Measurements from ENCODE around the gene ADGB. TPM values are rescaled to one million over a fixed set of nuclear protein-coding genes. Genes with fewer than 3 reads are reported as not detected.
A peak's percentile ranks its signal among the peaks of the same experiment; 100 is the strongest.
"Not testable (repeated sequence)": the region's sequence is repeated elsewhere in the genome, so short reads cannot be mapped to it uniquely, and the experiment has no call there.

ADGB gene
- total and polyA plus RNA-seq, 9 of the 15 experiments (the other 6 are each of a cell fraction or from before 2014, with no cell fraction given) = not detected

DNA sequence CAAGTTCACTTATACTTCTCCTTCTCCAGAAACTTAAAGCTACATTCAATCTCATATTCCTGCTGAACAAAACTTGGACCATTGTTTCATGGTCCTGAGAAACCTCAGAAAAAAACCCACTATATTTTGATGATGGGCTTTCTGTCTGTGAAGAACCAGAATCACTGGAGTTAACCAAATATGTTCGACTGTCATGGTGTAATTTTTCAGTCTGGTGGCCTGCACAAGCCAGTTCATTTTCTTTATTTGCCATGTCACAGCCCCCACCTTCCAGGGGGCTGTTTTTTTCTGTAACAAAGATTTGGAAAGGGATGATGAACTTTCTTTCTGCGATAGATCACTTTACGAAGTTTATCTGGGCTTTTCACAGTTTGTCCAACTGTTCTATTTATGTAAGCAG, 204.4 kb downstream of the ADGB start:
- H3K4me3 ChIP-seq = peak overlapping the region; percentile 3; the same call in 1 of the 2 replicates
- TF ChIP-seq, protein P1, sequence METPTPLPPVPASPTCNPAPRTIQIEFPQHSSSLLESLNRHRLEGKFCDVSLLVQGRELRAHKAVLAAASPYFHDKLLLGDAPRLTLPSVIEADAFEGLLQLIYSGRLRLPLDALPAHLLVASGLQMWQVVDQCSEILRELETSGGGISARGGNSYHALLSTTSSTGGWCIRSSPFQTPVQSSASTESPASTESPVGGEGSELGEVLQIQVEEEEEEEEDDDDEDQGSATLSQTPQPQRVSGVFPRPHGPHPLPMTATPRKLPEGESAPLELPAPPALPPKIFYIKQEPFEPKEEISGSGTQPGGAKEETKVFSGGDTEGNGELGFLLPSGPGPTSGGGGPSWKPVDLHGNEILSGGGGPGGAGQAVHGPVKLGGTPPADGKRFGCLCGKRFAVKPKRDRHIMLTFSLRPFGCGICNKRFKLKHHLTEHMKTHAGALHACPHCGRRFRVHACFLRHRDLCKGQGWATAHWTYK (CRISPR knock-in tag; IDR thresholded peaks at IDR 0.05) = peak; percentile 36; the same call in 1 of the 2 replicates
- TF ChIP-seq ZNF197 (CRISPR knock-in tag; IDR thresholded peaks at IDR 0.05; ENCODE audit: low read depth) = 0 out of 2 replicates have a peak, but pooled peaks have one; percentile 13
- TF ChIP-seq ZNF431 (CRISPR knock-in tag; IDR thresholded peaks at IDR 0.05) = peak; percentile 19; the same call in 1 of the 2 replicates
- H3K9me3 ChIP-seq (replicated peaks; ENCODE audit: control insufficient read depth, insufficient read depth, low read depth, low read length); CTCF ChIA-PET (ENCODE audit: low intra/inter-chr PET ratio); H3K79me2 ChIP-seq (ENCODE audit: control insufficient read depth, insufficient read depth, low read length); in situ Hi-C loops (cut with MboI); H3K36me3 ChIP-seq (ENCODE audit: control insufficient read depth, insufficient read depth, low read length); H3K9me1 ChIP-seq (ENCODE audit: control insufficient read depth, insufficient read depth, low read length); POLR2A ChIA-PET; H4K20me1 ChIP-seq (replicated peaks; ENCODE audit: control insufficient read depth, insufficient read depth, low read length); intact Hi-C loops (cut with micrococcal nuclease); FAIRE-seq; BruUV-seq (replicated peaks); H3K4me1 ChIP-seq (replicated peaks in 1 of 2; ENCODE audit: control insufficient read depth in 2 of 2, insufficient read depth in 2 of 2, low read length in 2 of 2); H3K27me3 ChIP-seq (ENCODE audit: control insufficient read depth in 2 of 2, insufficient read depth in 2 of 2, low read length in 2 of 2): not testable (repeated sequence)
- peak overlapping the region; percentile 93 for H2AFZ ChIP-seq (ENCODE audit: low read depth, low read length)
- WGBS (ENCODE audit: insufficient coverage, low coverage, missing lambda C conversion rate) = 15% methylated on average over 3 of the region's 3 CpGs
- peak overlapping the region; percentile 47; the same call in 1 of the 2 replicates for H3K4me2 ChIP-seq (ENCODE audit: insufficient read depth, low read length)
- ATAC-seq (peak; percentile 73), DNase-seq (ENCODE audit: extremely low read depth in 1 of 4, low spot score in 3 of 4) (peak in 1 of 4 experiments; percentile 27)
- H3K9ac ChIP-seq (ENCODE audit: insufficient read depth in 1 of 2, low read depth in 2 of 2, low read length in 2 of 2) = peak overlapping the region in 1 of 2 experiments; percentile 54; a peak in 2 of 4 replicates
- peak overlapping the region; percentile 62; the same call in 2 of the 3 replicates for H3K27ac ChIP-seq (ENCODE audit: extremely low read depth, low read depth, low read length)

DNA sequence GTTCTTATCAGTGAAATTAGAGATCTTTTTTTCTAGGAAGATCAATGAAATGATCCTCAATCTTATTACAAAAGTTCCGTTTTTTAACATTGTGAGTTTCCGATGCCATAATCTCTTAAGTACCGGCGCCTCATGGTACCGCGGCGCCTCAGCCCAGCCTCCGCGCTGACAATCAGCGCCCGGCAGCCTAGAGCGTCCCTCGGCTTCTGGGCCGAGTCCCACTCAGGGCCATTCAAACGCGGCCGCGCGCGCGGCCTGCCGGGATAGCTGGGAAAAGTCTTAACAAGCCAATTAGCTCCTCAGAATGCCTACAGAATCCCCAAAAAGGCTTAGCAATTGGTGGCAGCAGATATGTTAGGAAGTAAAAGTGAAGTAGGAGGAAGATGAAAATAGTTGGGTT, 204.8 kb downstream of the ADGB start:
- Histone ChIP-seq H2AFZ (ENCODE audit: low read depth, low read length) (peak overlapping the region; percentile 93), H3K9me1 (ENCODE audit: control insufficient read depth, insufficient read depth, low read length) (no peaks in the 10 kb centered on the region), H3K27ac (ENCODE audit: extremely low read depth, low read depth, low read length) (peak overlapping the region; percentile 62; the same call in 2 of the 3 replicates), H3K79me2 (ENCODE audit: control insufficient read depth, insufficient read depth, low read length) (no peaks in the 10 kb centered on the region), H3K9me3 (replicated peaks; ENCODE audit: control insufficient read depth, insufficient read depth, low read depth, low read length) (no peaks in the 10 kb centered on the region), H3K9ac (ENCODE audit: insufficient read depth in 1 of 2, low read depth in 2 of 2, low read length in 2 of 2) (peak overlapping the region in 1 of 2 experiments; percentile 54; a peak in 2 of 4 replicates), H3K27me3 (ENCODE audit: control insufficient read depth in 2 of 2, insufficient read depth in 2 of 2, low read length in 2 of 2) (no peaks in the 10 kb centered on the region), H3K4me2 (ENCODE audit: insufficient read depth, low read length) (peak overlapping the region; percentile 47), H4K20me1 (replicated peaks; ENCODE audit: control insufficient read depth, insufficient read depth, low read length) (no peaks in the 10 kb centered on the region), H3K4me1 (replicated peaks in 1 of 2; ENCODE audit: control insufficient read depth in 2 of 2, insufficient read depth in 2 of 2, low read length in 2 of 2) (peaks cover 0 to 3% of the 10 kb centered on the region in 2 experiments; a peak in 2 of 5 replicates), H3K36me3 (ENCODE audit: control insufficient read depth, insufficient read depth, low read length) (no peaks in the 10 kb centered on the region), H3K4me3 (peak overlapping the region; percentile 3; the same call in 1 of the 2 replicates)
- no TSS peak for BruUV-seq (replicated peaks)
- 38% methylated on average over 22 of the region's 22 CpGs for WGBS (ENCODE audit: insufficient coverage, low coverage, missing lambda C conversion rate)
- ChIA-PET POLR2A (no interaction called here), CTCF (ENCODE audit: low intra/inter-chr PET ratio) (no interaction called here)
- FAIRE-seq (peak; percentile 32), ATAC-seq (peak; percentile 98), DNase-seq (ENCODE audit: extremely low read depth in 1 of 4, low spot score in 3 of 4) (peak in 2 of 4 experiments; percentile 57 to 81)
- intact Hi-C loops (cut with micrococcal nuclease) = no loop called here
- in situ Hi-C loops (cut with MboI) = no loop called here
- no peak for TF ChIP-seq CREB1 (IDR thresholded peaks at IDR 0.05)
- TF ChIP-seq CREB1 (CRISPR knock-in tag; IDR thresholded peaks at IDR 0.05) = no peak
- no peak for TF ChIP-seq TOE1 (IDR thresholded peaks at IDR 0.05; ENCODE audit: borderline replicate concordance)
- TF ChIP-seq TOE1 (CRISPR knock-in tag; IDR thresholded peaks at IDR 0.05; ENCODE audit: borderline replicate concordance, low read depth) = no peak
- TF ChIP-seq, protein P2, sequence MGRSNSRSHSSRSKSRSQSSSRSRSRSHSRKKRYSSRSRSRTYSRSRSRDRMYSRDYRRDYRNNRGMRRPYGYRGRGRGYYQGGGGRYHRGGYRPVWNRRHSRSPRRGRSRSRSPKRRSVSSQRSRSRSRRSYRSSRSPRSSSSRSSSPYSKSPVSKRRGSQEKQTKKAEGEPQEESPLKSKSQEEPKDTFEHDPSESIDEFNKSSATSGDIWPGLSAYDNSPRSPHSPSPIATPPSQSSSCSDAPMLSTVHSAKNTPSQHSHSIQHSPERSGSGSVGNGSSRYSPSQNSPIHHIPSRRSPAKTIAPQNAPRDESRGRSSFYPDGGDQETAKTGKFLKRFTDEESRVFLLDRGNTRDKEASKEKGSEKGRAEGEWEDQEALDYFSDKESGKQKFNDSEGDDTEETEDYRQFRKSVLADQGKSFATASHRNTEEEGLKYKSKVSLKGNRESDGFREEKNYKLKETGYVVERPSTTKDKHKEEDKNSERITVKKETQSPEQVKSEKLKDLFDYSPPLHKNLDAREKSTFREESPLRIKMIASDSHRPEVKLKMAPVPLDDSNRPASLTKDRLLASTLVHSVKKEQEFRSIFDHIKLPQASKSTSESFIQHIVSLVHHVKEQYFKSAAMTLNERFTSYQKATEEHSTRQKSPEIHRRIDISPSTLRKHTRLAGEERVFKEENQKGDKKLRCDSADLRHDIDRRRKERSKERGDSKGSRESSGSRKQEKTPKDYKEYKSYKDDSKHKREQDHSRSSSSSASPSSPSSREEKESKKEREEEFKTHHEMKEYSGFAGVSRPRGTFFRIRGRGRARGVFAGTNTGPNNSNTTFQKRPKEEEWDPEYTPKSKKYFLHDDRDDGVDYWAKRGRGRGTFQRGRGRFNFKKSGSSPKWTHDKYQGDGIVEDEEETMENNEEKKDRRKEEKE (IDR thresholded peaks at IDR 0.05; ENCODE audit: borderline replicate concordance in 1 of 2, control insufficient read depth in 1 of 2, low read depth in 2 of 2, low read length in 1 of 2) = no peak
- TF ChIP-seq EZH2 (IDR thresholded peaks at IDR 0.05; ENCODE audit: borderline replicate concordance, low read depth, low read length) = no peak
